Endothelial cell of umbilical vein (primary cell): Measurements from ENCODE around the gene DOCK8. TPM values are rescaled to one million over a fixed set of nuclear protein-coding genes. Genes with fewer than 3 reads are reported as not detected.

Source experiments
- BruUV-seq: library from RNA; stranded (reverse); fragments of 400-500 nt; replicated peaks from 2 replicates; lab custom pipeline; 2021; lab: Mats Ljungman, UMichigan
- CTCF ChIA-PET: fragments of 300-600, 350-600 bp; sonication (Branson Sonifier 250); formaldehyde crosslinking; loops from one replicate; lab custom pipeline; 2021; ENCODE audit warnings: antibody characterized with exemption, inconsistent platforms; lab: Charles Lee
- POLR2A ChIA-PET: fragments of 300-600, 350-600 bp; sonication (Branson Sonifier 250); formaldehyde crosslinking; loops from one replicate; lab custom pipeline; 2021; ENCODE audit warnings: antibody characterized with exemption, inconsistent platforms; lab: Charles Lee
- DNase-seq: peaks from one replicate; pipeline ENCODE4 v3.0.0-alpha.2; 2011; ENCODE audit warnings: low read depth, low spot score
- FAIRE-seq: peaks from 2 replicates; lab custom pipeline; 2011; peaks lifted over from hg19 to GRCh38; lab: Jason Lieb, UNC
- H2AFZ ChIP-seq: 2 replicates; pipeline ENCODE4 v1.6.0; 2012; ENCODE audit warnings: low read depth, low read length, control low read depth, inconsistent platforms
- H3K27ac ChIP-seq: 2 replicates; pipeline ENCODE4 v1.5.1; 2011; ENCODE audit warnings: low read depth, mild to moderate bottlenecking, control low read depth, low read length, moderate library complexity; ENCODE audit not compliant: insufficient read depth
- H3K27me3 ChIP-seq, 2 experiments: 2 replicates each; pipeline versions ENCODE4 v1.6.0 to v1.6.1; 2011; ENCODE audit warnings: low read length in 2 of 2, mixed read lengths in 1 of 2; ENCODE audit not compliant: control insufficient read depth in 2 of 2, insufficient read depth in 2 of 2
- H3K36me3 ChIP-seq, 2 experiments: 2 replicates in 1 of 2; 3 replicates in 1 of 2; pipeline ENCODE4 v1.5.1; 2011; ENCODE audit warnings: low read length in 2 of 2, mild to moderate bottlenecking in 1 of 2, moderate library complexity in 1 of 2; ENCODE audit not compliant: control insufficient read depth in 2 of 2, insufficient read depth in 2 of 2; ENCODE audit errors: extremely low read depth in 1 of 2
- H3K4me1 ChIP-seq: 3 replicates; pipeline ENCODE4 v1.5.1; 2011; ENCODE audit warnings: mild to moderate bottlenecking, low read length; ENCODE audit not compliant: control insufficient read depth, insufficient read depth; ENCODE audit errors: extremely low read depth
- H3K4me2 ChIP-seq: 2 replicates; pipeline ENCODE4 v1.6.1; 2011; ENCODE audit warnings: low read length, control low read depth, mixed read lengths; ENCODE audit not compliant: insufficient read depth
- H3K4me3 ChIP-seq, 3 experiments: fragments of 200-600 bp in 1 of 3; sonication (generic), shearing (Covaris generic) in 1 of 3; replicated peaks in 1 of 3; 2 replicates each; pipeline ENCODE4 v1.5.1; 2011 to 2016; ENCODE audit warnings: control low read depth in 3 of 3, low read length in 3 of 3, mild to moderate bottlenecking in 2 of 3, inconsistent platforms in 1 of 3, low read depth in 1 of 3, moderate library complexity in 1 of 3; ENCODE audit not compliant: insufficient read depth in 1 of 3
- H3K79me2 ChIP-seq: 2 replicates; pipeline ENCODE4 v1.6.0; 2012; ENCODE audit warnings: low read length, inconsistent platforms; ENCODE audit not compliant: control insufficient read depth, insufficient read depth
- H3K9ac ChIP-seq: replicated peaks from 2 replicates; pipeline ENCODE3; 2011; ENCODE audit warnings: low read length, control low read depth; ENCODE audit not compliant: insufficient read depth; ENCODE audit errors: extremely low read depth
- H3K9me1 ChIP-seq: replicated peaks from 3 replicates; pipeline ENCODE4 v1.6.0; 2011; ENCODE audit warnings: mild to moderate bottlenecking, low read length; ENCODE audit not compliant: control insufficient read depth, insufficient read depth; ENCODE audit errors: extremely low read depth
- H3K9me3 ChIP-seq: replicated peaks from 2 replicates; pipeline ENCODE4 v1.5.1; 2012; ENCODE audit warnings: low read length, inconsistent platforms; ENCODE audit not compliant: control insufficient read depth, insufficient read depth
- H4K20me1 ChIP-seq: replicated peaks from 2 replicates; pipeline ENCODE3; 2011; ENCODE audit warnings: mild to moderate bottlenecking, low read length; ENCODE audit not compliant: control insufficient read depth, insufficient read depth; ENCODE audit errors: extremely low read depth
- EZH2 ChIP-seq: IDR thresholded peaks from 2 replicates; pipeline ENCODE4 v1.6.1; 2012; ENCODE audit warnings: borderline replicate concordance, low read depth, mild to moderate bottlenecking, moderate library complexity, low read length, inconsistent platforms; ENCODE audit not compliant: severe bottlenecking
- FOS ChIP-seq: IDR thresholded peaks from 2 replicates; pipeline ENCODE4 v1.6.1; 2011; ENCODE audit warnings: mild to moderate bottlenecking, low read length, moderate library complexity, borderline replicate concordance; ENCODE audit not compliant: insufficient read depth
- GATA2 ChIP-seq: IDR thresholded peaks from 2 replicates; pipeline ENCODE4 v1.7.0; 2011; ENCODE audit warnings: low read depth, mild to moderate bottlenecking, moderate library complexity, mixed read lengths, low read length; ENCODE audit not compliant: insufficient read length, insufficient read depth
- JUN ChIP-seq: IDR thresholded peaks from 2 replicates; pipeline ENCODE4 v1.6.1; 2011; ENCODE audit warnings: borderline replicate concordance, low read depth; ENCODE audit not compliant: insufficient read length, insufficient read depth
- MYC ChIP-seq: IDR thresholded peaks from one replicate; pipeline ENCODE4 v1.6.1; 2011; ENCODE audit warnings: mild to moderate bottlenecking, low read depth, low read length
- POLR2A ChIP-seq: IDR thresholded peaks from 2 replicates; pipeline ENCODE4 v1.6.1; 2012; ENCODE audit warnings: low read depth, mild to moderate bottlenecking, control low read depth, low read length
- POLR2AphosphoS5 ChIP-seq: IDR thresholded peaks from 2 replicates; pipeline ENCODE4 v1.6.1; 2012; ENCODE audit warnings: low read depth, mild to moderate bottlenecking, control low read depth, low read length, moderate library complexity; ENCODE audit not compliant: insufficient read depth
- dilution Hi-C: fragments of 300-500 bp; cut with MboI; formaldehyde crosslinking; loops from one replicate; pipeline ENCODE4 v1.15.0; 2019; ENCODE audit warnings: low sequenced_read_pairs; ENCODE audit not compliant: extremely low pct_ligation_motif_present
- intact Hi-C: fragments of 100-400 bp; cut with micrococcal nuclease; formaldehyde crosslinking; loops from one replicate; pipeline ENCODE4 v1.10.0; 2022
- polyA plus RNA-seq, 4 experiments: library from polyadenylated mRNA; depleted of rRNA in 3 of 4; stranded (reverse) in 3 of 4; unstranded in 1 of 4; fragments of >200 nt; gene quantifications; 2 replicates each; pipeline versions ENCODE4 v1.2.1 to v1.2.3, GENCODE V29; 2011 to 2012; ENCODE audit warnings: missing spikeins in 1 of 4
- total RNA-seq: library from RNA; stranded (reverse); gene quantifications from 2 replicates; pipeline ENCODE4 v1.2.3, GENCODE V29; 2021
- TF ChIP-seq, protein P1 (sequence below), 2 donors: IDR thresholded peaks; 1 replicate in 1 of 2; 2 replicates in 1 of 2; pipeline ENCODE4 v1.5.1; 2011; ENCODE audit warnings: low read length in 2 of 2, mild to moderate bottlenecking in 2 of 2, moderate library complexity in 2 of 2, control low read depth in 1 of 2, inconsistent platforms in 1 of 2, low read depth in 1 of 2; ENCODE audit not compliant: insufficient read depth in 1 of 2; ENCODE audit errors: extremely low read depth in 1 of 2
- TF ChIP-seq, protein P2 (sequence below): IDR thresholded peaks from 2 replicates; pipeline ENCODE4 v1.6.1; 2011; ENCODE audit not compliant: insufficient read depth, insufficient read length

DOCK8 gene
- total and polyA plus RNA-seq, 2 donors (not counting 3 experiments of a cell fraction or from before 2014, with no cell fraction given), result 0.54 to 1.3 TPM

DNA sequence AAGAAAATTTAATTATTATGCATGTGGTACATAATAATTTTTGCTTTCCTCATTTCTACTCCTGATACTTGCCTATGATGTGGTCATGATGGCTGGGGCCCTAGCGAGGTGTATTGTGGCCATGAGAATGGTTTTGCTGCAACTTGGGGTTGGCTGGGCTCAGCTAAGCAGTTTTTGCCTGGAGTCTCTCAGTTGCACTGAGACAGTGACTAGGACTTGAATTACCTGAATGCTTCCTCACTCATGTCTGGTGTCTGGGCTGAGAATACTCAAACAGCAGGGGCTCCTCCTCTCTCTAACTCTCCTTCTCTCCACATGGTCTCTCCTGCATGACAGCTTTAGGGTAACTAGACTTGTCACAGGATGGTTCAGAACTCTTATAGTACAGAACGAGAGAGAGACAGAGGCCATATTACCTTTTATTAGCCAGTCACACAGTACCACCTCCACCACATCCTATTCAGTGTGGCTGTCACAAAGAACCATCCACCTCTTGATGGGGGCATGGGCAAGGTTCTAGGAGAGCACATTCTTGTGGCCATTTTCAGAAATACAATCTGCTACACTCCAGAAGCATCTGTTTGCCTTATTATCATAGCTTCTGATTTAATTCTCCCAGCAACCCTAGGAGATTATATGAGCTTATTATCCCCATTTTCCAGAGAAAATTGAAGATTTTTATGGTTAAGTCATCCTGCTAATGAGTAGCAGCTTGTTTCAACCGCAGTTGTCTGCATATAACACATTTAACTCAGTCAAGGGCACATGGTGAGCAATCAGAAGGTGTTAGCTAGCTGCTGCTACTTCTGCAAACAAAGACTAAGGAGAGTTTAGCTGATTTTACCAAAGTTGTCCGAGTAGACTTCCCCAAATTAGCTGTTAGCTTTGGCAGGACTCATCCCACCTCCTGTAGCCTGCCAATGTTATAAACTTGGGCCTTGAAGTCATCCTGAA, 245.1 kb downstream of the DOCK8 start:
- Histone ChIP-seq H3K9ac (no peak overlapping the region), H3K9me1 (no peaks in the 10 kb centered on the region), H3K79me2 (no peaks in the 10 kb centered on the region), H3K4me3 (no peak overlapping the region), H3K4me1 (no peaks in the 10 kb centered on the region), H3K27me3 (no peaks in the 10 kb centered on the region), H3K9me3 (no peaks in the 10 kb centered on the region), H3K27ac (no peak overlapping the region), H2AFZ (no peak overlapping the region), H3K4me2 (no peak overlapping the region), H3K36me3 (no peaks in the 10 kb centered on the region), H4K20me1 (no peaks in the 10 kb centered on the region)
- dilution Hi-C loops (no loop called here), intact Hi-C loops (no loop called here)
- ChIA-PET CTCF (interaction anchor here (0.8 to 1.6 kb wide), 2 partner anchors 24 to 81 kb away, joined by 3 read pairs; no protein-coding TSS in a partner anchor), POLR2A (no interaction called here)
- no TSS peak for BruUV-seq
- TF ChIP-seq FOS (no peak), POLR2A (no peak), EZH2 (no peak), JUN (no peak), POLR2AphosphoS5 (no peak), GATA2 (no peak), MYC (no peak)
- TF ChIP-seq, protein P1, sequence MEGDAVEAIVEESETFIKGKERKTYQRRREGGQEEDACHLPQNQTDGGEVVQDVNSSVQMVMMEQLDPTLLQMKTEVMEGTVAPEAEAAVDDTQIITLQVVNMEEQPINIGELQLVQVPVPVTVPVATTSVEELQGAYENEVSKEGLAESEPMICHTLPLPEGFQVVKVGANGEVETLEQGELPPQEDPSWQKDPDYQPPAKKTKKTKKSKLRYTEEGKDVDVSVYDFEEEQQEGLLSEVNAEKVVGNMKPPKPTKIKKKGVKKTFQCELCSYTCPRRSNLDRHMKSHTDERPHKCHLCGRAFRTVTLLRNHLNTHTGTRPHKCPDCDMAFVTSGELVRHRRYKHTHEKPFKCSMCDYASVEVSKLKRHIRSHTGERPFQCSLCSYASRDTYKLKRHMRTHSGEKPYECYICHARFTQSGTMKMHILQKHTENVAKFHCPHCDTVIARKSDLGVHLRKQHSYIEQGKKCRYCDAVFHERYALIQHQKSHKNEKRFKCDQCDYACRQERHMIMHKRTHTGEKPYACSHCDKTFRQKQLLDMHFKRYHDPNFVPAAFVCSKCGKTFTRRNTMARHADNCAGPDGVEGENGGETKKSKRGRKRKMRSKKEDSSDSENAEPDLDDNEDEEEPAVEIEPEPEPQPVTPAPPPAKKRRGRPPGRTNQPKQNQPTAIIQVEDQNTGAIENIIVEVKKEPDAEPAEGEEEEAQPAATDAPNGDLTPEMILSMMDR (IDR thresholded peaks at IDR 0.05; ENCODE audit: extremely low read depth in 1 of 2, insufficient read depth in 1 of 2, low read depth in 1 of 2, low read length in 2 of 2), result no peak
- TF ChIP-seq, protein P2, sequence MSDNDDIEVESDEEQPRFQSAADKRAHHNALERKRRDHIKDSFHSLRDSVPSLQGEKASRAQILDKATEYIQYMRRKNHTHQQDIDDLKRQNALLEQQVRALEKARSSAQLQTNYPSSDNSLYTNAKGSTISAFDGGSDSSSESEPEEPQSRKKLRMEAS, result no peak
- no peak for FAIRE-seq
- DNase-seq, result no peak
